Activated B cell treated with CpG ODN at 0.5 μM for 24 hours (primary cell): Measurements from ENCODE around the gene GOLGA1. TPM values are rescaled to one million over a fixed set of nuclear protein-coding genes. Genes with fewer than 3 reads are reported as not detected.

Experiments used
- ATAC-seq: fragments of 200-7000 bp; cut with Tn5 transposase; one replicate; pipeline ENCODE4 v1.10.0; 2021; ENCODE audit warnings: low read depth, mild to moderate bottlenecking, moderate library complexity
- CTCF ChIA-PET: fragments of 350-600 bp; sonication (Branson Sonifier 250); formaldehyde crosslinking; loops from one replicate; lab custom pipeline; 2021; ENCODE audit warnings: antibody characterized with exemption; lab: Charles Lee
- POLR2A ChIA-PET: fragments of 350-600 bp; sonication (Branson Sonifier 250); formaldehyde crosslinking; loops from one replicate; lab custom pipeline; 2021; ENCODE audit warnings: antibody characterized with exemption; lab: Charles Lee
- DNase-seq: peaks from one replicate; pipeline ENCODE4 v3.0.0; 2022
- H3K27ac Mint-ChIP-seq: one replicate; pipeline ENCODE4 v1.8.0; 2020; ENCODE audit warnings: mixed read lengths
- H3K27me3 Mint-ChIP-seq: one replicate; pipeline ENCODE4 v1.8.0; 2021; ENCODE audit warnings: mixed read lengths
- H3K36me3 Mint-ChIP-seq: one replicate; pipeline ENCODE4 v1.8.0; 2021; ENCODE audit warnings: low read depth, mixed read lengths
- H3K4me1 Mint-ChIP-seq: one replicate; pipeline ENCODE4 v1.8.0; 2021; ENCODE audit warnings: mixed read lengths
- H3K4me3 Mint-ChIP-seq: one replicate; pipeline ENCODE4 v1.8.0; 2020; ENCODE audit warnings: mild to moderate bottlenecking, mixed read lengths
- H3K9me3 Mint-ChIP-seq: one replicate; pipeline ENCODE4 v1.8.0; 2020; ENCODE audit warnings: mixed read lengths
- intact Hi-C: fragments of 100-400 bp; cut with micrococcal nuclease; formaldehyde crosslinking; loops from one replicate; pipeline ENCODE4 v1.15.1; 2024
- total RNA-seq: library from RNA; stranded (reverse); gene quantifications from 2 replicates; pipeline ENCODE4 v1.2.3, GENCODE V29; 2022
- TF ChIP-seq, protein P1 (sequence below): fragments of 200-600 bp; IDR thresholded peaks from one replicate; pipeline ENCODE4 v1.8.0; 2022; ENCODE audit warnings: antibody characterized with exemption, mild to moderate bottlenecking

The GOLGA1 gene
- total RNA-seq, 1 donor from 2014 or later = 14.0 TPM

DNA sequence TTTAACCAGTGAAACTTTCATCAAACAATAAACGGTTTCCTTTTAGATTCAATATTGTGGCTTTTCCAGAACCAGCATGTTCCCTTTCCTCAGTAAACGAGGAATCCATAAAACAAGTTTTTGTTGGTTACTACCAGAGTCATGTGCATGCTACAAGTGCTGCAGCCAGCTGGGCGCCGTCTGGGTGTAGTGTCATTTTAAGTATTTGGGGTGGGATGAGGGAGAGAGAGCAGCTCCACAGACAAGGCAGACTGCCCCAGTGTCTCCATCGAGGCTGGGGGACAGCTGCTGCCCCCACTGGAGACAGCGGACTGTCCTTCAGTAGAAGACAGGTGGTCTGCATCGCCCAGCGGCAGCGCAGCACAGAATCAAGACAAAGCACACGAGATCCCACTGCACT is 61.7 kb downstream of the GOLGA1 start:
- Mint-ChIP-seq H3K4me3 (no peak overlapping the region), H3K36me3 (peaks cover 73% of the 10 kb centered on the region), H3K9me3 (no peaks in the 10 kb centered on the region), H3K4me1 (peaks cover 12% of the 10 kb centered on the region), H3K27ac (no peak overlapping the region), H3K27me3 (no peaks in the 10 kb centered on the region)
- DNase-seq = no peak
- intact Hi-C loops = no loop called here
- TF ChIP-seq, protein P1, sequence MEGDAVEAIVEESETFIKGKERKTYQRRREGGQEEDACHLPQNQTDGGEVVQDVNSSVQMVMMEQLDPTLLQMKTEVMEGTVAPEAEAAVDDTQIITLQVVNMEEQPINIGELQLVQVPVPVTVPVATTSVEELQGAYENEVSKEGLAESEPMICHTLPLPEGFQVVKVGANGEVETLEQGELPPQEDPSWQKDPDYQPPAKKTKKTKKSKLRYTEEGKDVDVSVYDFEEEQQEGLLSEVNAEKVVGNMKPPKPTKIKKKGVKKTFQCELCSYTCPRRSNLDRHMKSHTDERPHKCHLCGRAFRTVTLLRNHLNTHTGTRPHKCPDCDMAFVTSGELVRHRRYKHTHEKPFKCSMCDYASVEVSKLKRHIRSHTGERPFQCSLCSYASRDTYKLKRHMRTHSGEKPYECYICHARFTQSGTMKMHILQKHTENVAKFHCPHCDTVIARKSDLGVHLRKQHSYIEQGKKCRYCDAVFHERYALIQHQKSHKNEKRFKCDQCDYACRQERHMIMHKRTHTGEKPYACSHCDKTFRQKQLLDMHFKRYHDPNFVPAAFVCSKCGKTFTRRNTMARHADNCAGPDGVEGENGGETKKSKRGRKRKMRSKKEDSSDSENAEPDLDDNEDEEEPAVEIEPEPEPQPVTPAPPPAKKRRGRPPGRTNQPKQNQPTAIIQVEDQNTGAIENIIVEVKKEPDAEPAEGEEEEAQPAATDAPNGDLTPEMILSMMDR = no peak
- CTCF ChIA-PET = interaction anchor here (2.4 kb wide), 1 partner anchor 26 kb away, joined by 8 read pairs; the partner anchor contains the start of gene WDR38
- POLR2A ChIA-PET = interaction anchor here (1.1 to 1.6 kb wide), 4 partner anchors 9 to 18 kb away, joined by 6 to 7 read pairs (median 6); partner anchors contain the start of genes ARPC5L and RPL35
- no peak for ATAC-seq

DNA sequence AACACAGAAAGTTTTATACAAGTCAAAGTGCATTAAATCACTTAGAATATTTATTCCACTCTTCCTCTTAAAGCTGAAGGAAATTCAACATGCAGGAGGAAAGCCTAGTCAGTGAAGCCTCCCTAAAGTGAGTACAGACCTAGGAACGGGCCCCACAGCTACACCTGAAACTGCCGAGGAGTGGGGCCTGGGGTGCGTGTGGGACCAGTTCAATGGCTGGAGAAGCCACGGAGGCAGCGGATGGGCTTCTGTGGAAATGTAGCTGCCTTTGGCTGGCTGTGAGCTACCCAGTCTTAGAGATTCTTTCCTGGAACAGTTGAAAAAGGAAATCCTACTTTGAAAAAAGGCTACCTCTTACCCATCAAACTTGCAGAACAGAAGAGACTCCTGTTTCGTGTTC is 62.4 kb downstream of the GOLGA1 start:
- Mint-ChIP-seq H3K4me3 (no peak overlapping the region), H3K4me1 (peaks cover 19% of the 10 kb centered on the region), H3K36me3 (peaks cover 76% of the 10 kb centered on the region), H3K27ac (no peak overlapping the region), H3K27me3 (no peaks in the 10 kb centered on the region), H3K9me3 (no peaks in the 10 kb centered on the region)
- no peak for ATAC-seq
- intact Hi-C loops = no loop called here
- CTCF ChIA-PET = interaction anchor here (2.4 kb wide), 1 partner anchor 25 kb away, joined by 8 read pairs; the partner anchor contains the start of gene WDR38
- POLR2A ChIA-PET = interaction anchor here (0.9 to 1.5 kb wide), 4 partner anchors 8 to 18 kb away, joined by 3 to 7 read pairs (median 6); partner anchors contain the start of genes ARPC5L and RPL35
- no peak for DNase-seq
- TF ChIP-seq, protein P1 = no peak

DNA sequence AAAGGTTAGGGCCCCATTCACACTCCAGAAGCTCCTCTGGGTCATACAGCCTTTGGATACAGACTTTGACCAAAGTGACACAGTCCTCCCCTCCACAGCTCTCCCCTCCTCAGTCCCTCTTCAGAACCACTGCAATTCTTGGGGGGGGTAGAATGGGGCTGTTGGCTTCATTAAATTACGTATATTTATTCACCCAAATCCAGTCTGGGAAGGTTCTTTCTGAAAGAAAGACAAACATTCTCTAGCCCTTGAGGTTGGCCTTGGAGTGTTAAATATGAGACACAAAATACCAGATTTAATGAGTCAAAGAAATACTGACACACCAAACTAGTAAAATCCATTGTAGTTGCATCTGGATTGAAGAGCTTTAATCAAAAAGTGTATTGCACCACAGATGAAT is 62.9 kb downstream of the GOLGA1 start:
- TF ChIP-seq, protein P1 = no peak
- no peak overlapping the region for H3K4me3 Mint-ChIP-seq
- no peaks in the 10 kb centered on the region for H3K27me3 Mint-ChIP-seq
- peaks cover 24% of the 10 kb centered on the region for H3K4me1 Mint-ChIP-seq
- no peaks in the 10 kb centered on the region for H3K9me3 Mint-ChIP-seq
- CTCF ChIA-PET = interaction anchor here (1.3 to 2.4 kb wide), 2 partner anchors 25 to 105 kb away, joined by 4 to 8 read pairs; partner anchors contain the start of gene WDR38
- intact Hi-C loops = no loop called here
- POLR2A ChIA-PET = interaction anchor here (0.6 to 1.5 kb wide), 7 partner anchors 8 to 1864 kb away, joined by 3 to 7 read pairs (median 4); partner anchors contain the start of genes ARPC5L and RPL35
- no peak for DNase-seq
- ATAC-seq = no peak
- H3K36me3 Mint-ChIP-seq = peaks cover 80% of the 10 kb centered on the region
- H3K27ac Mint-ChIP-seq = no peak overlapping the region

DNA sequence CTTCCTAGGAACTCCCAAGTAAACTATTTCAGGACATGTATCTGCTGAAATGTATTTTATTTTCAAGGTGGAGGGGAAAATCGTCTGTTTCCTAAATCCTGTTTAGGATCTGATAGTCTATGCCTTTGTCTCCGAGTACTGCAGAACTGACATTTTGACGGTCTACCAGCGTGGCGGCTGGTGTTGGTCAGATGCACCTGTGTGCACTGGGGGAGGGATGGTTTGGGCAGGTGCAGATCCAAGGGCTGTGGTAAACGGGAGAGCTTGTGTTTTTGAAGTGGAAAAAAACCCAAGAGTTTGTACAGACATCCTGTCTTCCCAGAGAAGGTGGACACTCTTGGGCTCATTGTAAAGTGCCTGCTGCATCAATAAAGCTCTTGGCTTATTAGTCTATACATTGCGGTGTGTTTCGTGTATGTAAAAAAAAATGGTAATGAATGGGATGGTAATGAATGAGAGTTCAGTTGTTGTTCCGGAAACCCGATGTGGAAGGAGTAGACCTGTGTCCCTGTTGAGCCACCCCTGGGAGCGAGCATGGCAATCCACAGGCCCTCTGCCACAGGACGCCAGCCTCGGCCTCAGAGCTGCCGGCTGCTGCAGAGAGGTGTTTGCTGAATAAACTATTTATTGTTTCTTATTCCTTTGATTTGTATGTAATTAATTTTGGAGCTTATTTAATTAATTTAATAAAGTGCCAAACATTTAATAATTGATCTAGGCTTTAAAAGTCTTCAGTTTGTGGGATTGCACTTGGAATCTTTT is 63.7 kb downstream of the GOLGA1 start:
- intact Hi-C loops = no loop called here
- CTCF ChIA-PET = interaction anchor here (1.0 to 2.4 kb wide), 3 partner anchors 14 to 104 kb away, joined by 3 to 8 read pairs (median 4); partner anchors contain the start of gene WDR38
- POLR2A ChIA-PET = interaction anchor here (0.6 to 0.9 kb wide), 3 partner anchors 16 to 1863 kb away, joined by 3 to 4 read pairs (median 3); no protein-coding TSS in a partner anchor
- Mint-ChIP-seq H3K27me3 (no peaks in the 10 kb centered on the region), H3K4me3 (no peak overlapping the region), H3K4me1 (peaks cover 32% of the 10 kb centered on the region), H3K9me3 (no peaks in the 10 kb centered on the region), H3K36me3 (peaks cover 83% of the 10 kb centered on the region), H3K27ac (no peak overlapping the region)
- ATAC-seq (no peak), DNase-seq (no peak)
- TF ChIP-seq, protein P1 = no peak

DNA sequence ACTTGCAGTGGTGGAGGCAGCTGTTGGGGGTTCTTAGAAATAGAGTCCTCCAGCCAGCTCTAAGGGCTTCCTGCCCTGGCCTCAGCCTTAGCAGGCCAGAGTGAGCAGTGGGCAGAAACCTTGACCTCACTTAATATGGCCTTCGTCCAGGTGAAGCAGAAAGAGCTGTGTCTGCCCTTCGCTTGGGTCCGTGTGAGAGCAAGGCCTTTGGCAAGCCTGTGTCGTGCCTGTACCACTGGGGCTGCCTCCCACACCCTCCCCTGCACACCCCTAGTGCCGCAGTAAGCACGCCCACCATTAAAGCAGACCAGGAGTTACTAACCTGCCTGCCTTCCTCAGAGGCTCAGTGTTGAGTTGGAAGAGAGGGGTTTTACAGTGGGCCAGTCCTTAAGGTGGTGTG is 65.4 kb downstream of the GOLGA1 start:
- intact Hi-C loops = no loop called here

More for the DNA sequence above, 65.4 kb downstream of the GOLGA1 start:
- Mint-ChIP-seq H3K27ac (peak overlapping the region; percentile 12), H3K27me3 (no peaks in the 10 kb centered on the region), H3K36me3 (peaks cover 83% of the 10 kb centered on the region), H3K4me3 (no peak overlapping the region), H3K9me3 (no peaks in the 10 kb centered on the region), H3K4me1 (peaks cover 48% of the 10 kb centered on the region)
- ATAC-seq (no peak), DNase-seq (no peak)
- TF ChIP-seq, protein P1 = no peak
- CTCF ChIA-PET = no interaction called here
- POLR2A ChIA-PET = interaction anchor here (7.3 kb wide), 1 partner anchor 13 kb away, joined by 164 read pairs; the partner anchor contains the start of genes ARPC5L and RPL35
